ENCODE measurements around the gene KDM2B. TPM values are rescaled to one million over a fixed set of nuclear protein-coding genes. Genes with fewer than 3 reads are reported as not detected.

The KDM2B gene
- total and polyA plus RNA-seq, 10 of the 15 experiments (the other 5 are each of a cell fraction or from before 2014, with no cell fraction given): 13.6 to 124 (median 40.4) TPM

GRCh38 chr12:121379945-121380344, 200.9 kb downstream of the KDM2B start:
- RAD21 ChIA-PET (ENCODE audit: unreplicated experiment): no interaction called here
- Histone ChIP-seq H2AFZ (ENCODE audit: control insufficient read depth, low read depth, low read length) (no peak overlapping the region), H4K20me1 (ENCODE audit: control insufficient read depth, insufficient read depth) (no peaks in the 10 kb centered on the region), H3K4me2 (ENCODE audit: control insufficient read depth, insufficient read depth) (no peak overlapping the region), H3K27me3 (replicated peaks in 1 of 2; ENCODE audit: control insufficient read depth in 2 of 2, insufficient read depth in 2 of 2, low read length in 1 of 2) (no peaks in the 10 kb centered on the region), H3K79me2 (ENCODE audit: control insufficient read depth, insufficient read depth, low read length) (no peaks in the 10 kb centered on the region), H3K9ac (ENCODE audit: control insufficient read depth, insufficient read depth, low read length) (no peak overlapping the region), H3K9me3 (replicated peaks; ENCODE audit: control insufficient read depth, insufficient read depth, low read length) (no peaks in the 10 kb centered on the region), H3K36me3 (ENCODE audit: control insufficient read depth in 2 of 2, insufficient read depth in 2 of 2, low read length in 1 of 2) (no peaks in the 10 kb centered on the region), H3K27ac (ENCODE audit: control insufficient read depth, insufficient read depth) (no peak overlapping the region), H3K4me3 (no peak overlapping the region), H3K4me1 (ENCODE audit: control insufficient read depth, insufficient read depth, low read length) (no peaks in the 10 kb centered on the region)
- no peak for TF ChIP-seq SREBF2 (IDR thresholded peaks at IDR 0.05; ENCODE audit: low read length)
- no peak for TF ChIP-seq SMARCA5 (IDR thresholded peaks at IDR 0.05)
- no peak for TF ChIP-seq TCF12 (IDR thresholded peaks at IDR 0.05; ENCODE audit: low read depth, low read length)
- no peak for TF ChIP-seq NR2C1 (IDR thresholded peaks at IDR 0.05)
- TF ChIP-seq SMAD5 (IDR thresholded peaks at IDR 0.05; ENCODE audit: low read depth): no peak
- no peak for TF ChIP-seq JUND (IDR thresholded peaks at IDR 0.05; ENCODE audit: low read depth, low read length)
- no peak for TF ChIP-seq GATAD2B (conservative IDR thresholded peaks at IDR 0.05; ENCODE audit: low read depth)
- TF ChIP-seq ZBTB33 (IDR thresholded peaks at IDR 0.05): no peak
- ATAC-seq (no peak), DNase-seq (ENCODE audit: low read depth, low spot score) (no peak), FAIRE-seq (no peak)
- POLR2A ChIA-PET: interaction anchor here (0.7 kb wide), 1 partner anchor 10 kb away, joined by 6 read pairs; no protein-coding TSS in a partner anchor
- WGBS (ENCODE audit: insufficient coverage, insufficient replicate concordance, low lambda C conversion rate, missing lambda C conversion rate): 83% methylated on average over 10 of the region's 10 CpGs
- in situ Hi-C loops (cut with MboI) (no loop called here), intact Hi-C loops (cut with micrococcal nuclease; ENCODE audit: unreplicated experiment) (no loop called here)
- SMC1A ChIA-PET (ENCODE audit: uncharacterized antibody, unreplicated experiment): no interaction called here
- CTCF ChIA-PET: interaction anchor here (0.6 kb wide), 2 partner anchors 373 to 635 kb away, joined by 3 to 4 read pairs; no protein-coding TSS in a partner anchor
- no TSS peak for BruUV-seq (replicated peaks)

Small RNA genes lying within 50 kb of the gene (microRNA-seq; reads per million reads assigned to microRNA genes)
- gene MIR7107: not detected

Small RNA genes lying within 50 kb of the gene (small RNA-seq; reads per million reads assigned to genes)
- not detected for gene RNU6-1004P

Other genes with a start within 250 kb of the KDM2B start
- 166 and 180 TPM in 2 replicates for gene ANAPC5, start 228.6 kb downstream of the KDM2B start, total RNA-seq (2014; rRNA removed)
- 139 and 144 TPM in 2 replicates for gene ANAPC5, start 228.6 kb downstream of the KDM2B start, total RNA-seq (2014; rRNA removed; fragmentation: Illumina TruSeq; extraction: Trizol)
- 114 and 132 TPM in 2 replicates for gene ANAPC5, start 228.6 kb downstream of the KDM2B start, total RNA-seq (2021)
- gene ANAPC5, start 228.6 kb downstream of the KDM2B start, polyA plus RNA-seq (2011; rRNA removed): 205 and 226 TPM in 2 replicates
- gene ANAPC5, start 228.6 kb downstream of the KDM2B start, polyA plus RNA-seq (2014; fragmentation: Illumina TruSeq; extraction: Trizol): 167 and 199 TPM in 2 replicates
- 100 to 1,000 TPM; 102 to 142 TPM for gene ANAPC5, start 228.6 kb downstream of the KDM2B start, polyA plus RNA-seq (2014; fragmentation: Nextera tagmentation; extraction: Ambion mirVana)
- 165 TPM in 2 replicates for gene ANAPC5, start 228.6 kb downstream of the KDM2B start, polyA plus RNA-seq (2014; rRNA removed)
- gene ANAPC5, start 228.6 kb downstream of the KDM2B start, polyA plus RNA-seq (2016; fragmentation: Nextera tagmentation; extraction: Ambion mirVana): 100 to 1,000 TPM; 219 to 227 TPM
- gene RNF34, start 180.9 kb downstream of the KDM2B start, total RNA-seq (2014; rRNA removed): 199 and 205 TPM in 2 replicates
- gene RNF34, start 180.9 kb downstream of the KDM2B start, total RNA-seq (2014; rRNA removed; fragmentation: Illumina TruSeq; extraction: Trizol): 93.8 and 101 TPM in 2 replicates
- 80.6 and 88.1 TPM in 2 replicates for gene RNF34, start 180.9 kb downstream of the KDM2B start, total RNA-seq (2021)
- gene RNF34, start 180.9 kb downstream of the KDM2B start, polyA plus RNA-seq (2011; rRNA removed): 36.3 and 63.6 TPM in 2 replicates
- gene RNF34, start 180.9 kb downstream of the KDM2B start, polyA plus RNA-seq (2014; fragmentation: Illumina TruSeq; extraction: Trizol): 86.2 and 108 TPM in 2 replicates
- 100 to 1,000 TPM; 111 to 121 TPM for gene RNF34, start 180.9 kb downstream of the KDM2B start, polyA plus RNA-seq (2014; fragmentation: Nextera tagmentation; extraction: Ambion mirVana)
- gene RNF34, start 180.9 kb downstream of the KDM2B start, polyA plus RNA-seq (2014; rRNA removed): 119 and 162 TPM in 2 replicates
- gene RNF34, start 180.9 kb downstream of the KDM2B start, polyA plus RNA-seq (2016; fragmentation: Nextera tagmentation; extraction: Ambion mirVana): 100 to 1,000 TPM; 168 to 177 TPM
- 9.7 and 16.4 TPM in 2 replicates for gene ORAI1, start 45.5 kb upstream of the KDM2B start, total RNA-seq (2014; rRNA removed)
- 7.1 and 8.2 TPM in 2 replicates for gene ORAI1, start 45.5 kb upstream of the KDM2B start, total RNA-seq (2014; rRNA removed; fragmentation: Illumina TruSeq; extraction: Trizol)
- 31.0 and 32.2 TPM in 2 replicates for gene ORAI1, start 45.5 kb upstream of the KDM2B start, total RNA-seq (2021)
- 4.8 and 15.3 TPM in 2 replicates for gene ORAI1, start 45.5 kb upstream of the KDM2B start, polyA plus RNA-seq (2011; rRNA removed)
- 2.6 and 6.5 TPM in 2 replicates for gene ORAI1, start 45.5 kb upstream of the KDM2B start, polyA plus RNA-seq (2014; fragmentation: Illumina TruSeq; extraction: Trizol)
- 1 to 10 TPM; 5.5 to 6.1 TPM for gene ORAI1, start 45.5 kb upstream of the KDM2B start, polyA plus RNA-seq (2014; fragmentation: Nextera tagmentation; extraction: Ambion mirVana)
- gene ORAI1, start 45.5 kb upstream of the KDM2B start, polyA plus RNA-seq (2014; rRNA removed): 33.1 and 39.2 TPM in 2 replicates
- gene ORAI1, start 45.5 kb upstream of the KDM2B start, polyA plus RNA-seq (2016; fragmentation: Nextera tagmentation; extraction: Ambion mirVana): 10 to 100 TPM in 1 of 2 experiments, 1 to 10 TPM in 1; 7.7 to 25.1 TPM
- gene MORN3, start 88.6 kb upstream of the KDM2B start, total RNA-seq (2014; rRNA removed): 0.11 and 0.17 TPM in 2 replicates
- 0.13 and 0.28 TPM in 2 replicates for gene MORN3, start 88.6 kb upstream of the KDM2B start, total RNA-seq (2014; rRNA removed; fragmentation: Illumina TruSeq; extraction: Trizol)
- gene MORN3, start 88.6 kb upstream of the KDM2B start, total RNA-seq (2021): 0.15 and 0.19 TPM in 2 replicates
- 0.34 and 0.37 TPM in 2 replicates for gene MORN3, start 88.6 kb upstream of the KDM2B start, polyA plus RNA-seq (2011; rRNA removed)
- 0.11 and 0.18 TPM in 2 replicates for gene MORN3, start 88.6 kb upstream of the KDM2B start, polyA plus RNA-seq (2014; fragmentation: Illumina TruSeq; extraction: Trizol)
- under 1 TPM; 0.24 to 0.31 TPM for gene MORN3, start 88.6 kb upstream of the KDM2B start, polyA plus RNA-seq (2014; fragmentation: Nextera tagmentation; extraction: Ambion mirVana)
- gene MORN3, start 88.6 kb upstream of the KDM2B start, polyA plus RNA-seq (2014; rRNA removed): 0.08 and 0.11 TPM in 2 replicates
- under 1 TPM; 0.14 to 0.16 TPM for gene MORN3, start 88.6 kb upstream of the KDM2B start, polyA plus RNA-seq (2016; fragmentation: Nextera tagmentation; extraction: Ambion mirVana)
- 5.8 and 6.1 TPM in 2 replicates for gene TMEM120B, start 131.7 kb upstream of the KDM2B start, total RNA-seq (2014; rRNA removed)
- gene TMEM120B, start 131.7 kb upstream of the KDM2B start, total RNA-seq (2014; rRNA removed; fragmentation: Illumina TruSeq; extraction: Trizol): 3.8 and 4.0 TPM in 2 replicates
- gene TMEM120B, start 131.7 kb upstream of the KDM2B start, total RNA-seq (2021): 9.3 and 10.4 TPM in 2 replicates
- gene TMEM120B, start 131.7 kb upstream of the KDM2B start, polyA plus RNA-seq (2011; rRNA removed): 4.1 and 6.6 TPM in 2 replicates
- 3.8 and 4.2 TPM in 2 replicates for gene TMEM120B, start 131.7 kb upstream of the KDM2B start, polyA plus RNA-seq (2014; fragmentation: Illumina TruSeq; extraction: Trizol)
- 10 to 100 TPM; 11.3 to 26.2 TPM for gene TMEM120B, start 131.7 kb upstream of the KDM2B start, polyA plus RNA-seq (2014; fragmentation: Nextera tagmentation; extraction: Ambion mirVana)
- 11.4 and 13.7 TPM in 2 replicates for gene TMEM120B, start 131.7 kb upstream of the KDM2B start, polyA plus RNA-seq (2014; rRNA removed)
- 10 to 100 TPM in 1 of 2 experiments, 1 to 10 TPM in 1; 8.3 to 10.1 TPM for gene TMEM120B, start 131.7 kb upstream of the KDM2B start, polyA plus RNA-seq (2016; fragmentation: Nextera tagmentation; extraction: Ambion mirVana)
- gene RHOF, start 212.7 kb upstream of the KDM2B start, total RNA-seq (2014; rRNA removed): 58.0 and 58.8 TPM in 2 replicates
- 32.8 and 32.9 TPM in 2 replicates for gene RHOF, start 212.7 kb upstream of the KDM2B start, total RNA-seq (2014; rRNA removed; fragmentation: Illumina TruSeq; extraction: Trizol)
- gene RHOF, start 212.7 kb upstream of the KDM2B start, total RNA-seq (2021): 72.8 and 78.7 TPM in 2 replicates
- 25.4 and 40.8 TPM in 2 replicates for gene RHOF, start 212.7 kb upstream of the KDM2B start, polyA plus RNA-seq (2011; rRNA removed)
- gene RHOF, start 212.7 kb upstream of the KDM2B start, polyA plus RNA-seq (2014; fragmentation: Illumina TruSeq; extraction: Trizol): 28.5 and 36.5 TPM in 2 replicates
- 1 to 10 TPM; 6.1 to 6.4 TPM for gene RHOF, start 212.7 kb upstream of the KDM2B start, polyA plus RNA-seq (2014; fragmentation: Nextera tagmentation; extraction: Ambion mirVana)
- gene RHOF, start 212.7 kb upstream of the KDM2B start, polyA plus RNA-seq (2014; rRNA removed): 66.1 and 75.8 TPM in 2 replicates
- gene RHOF, start 212.7 kb upstream of the KDM2B start, polyA plus RNA-seq (2016; fragmentation: Nextera tagmentation; extraction: Ambion mirVana): 10 to 100 TPM; 38.9 to 40.5 TPM
- 1.8 and 2.1 TPM in 2 replicates for gene SETD1B, start 223.0 kb upstream of the KDM2B start, total RNA-seq (2014; rRNA removed)
- gene SETD1B, start 223.0 kb upstream of the KDM2B start, total RNA-seq (2014; rRNA removed; fragmentation: Illumina TruSeq; extraction: Trizol): 1.3 TPM in 2 replicates
- 15.5 and 17.3 TPM in 2 replicates for gene SETD1B, start 223.0 kb upstream of the KDM2B start, total RNA-seq (2021)
- gene SETD1B, start 223.0 kb upstream of the KDM2B start, polyA plus RNA-seq (2011; rRNA removed): 0.27 and 0.50 TPM in 2 replicates
- 1.7 and 3.6 TPM in 2 replicates for gene SETD1B, start 223.0 kb upstream of the KDM2B start, polyA plus RNA-seq (2014; fragmentation: Illumina TruSeq; extraction: Trizol)
- 1 to 10 TPM in 1 of 2 experiments, under 1 TPM in 1; 0.53 to 1.7 TPM for gene SETD1B, start 223.0 kb upstream of the KDM2B start, polyA plus RNA-seq (2014; fragmentation: Nextera tagmentation; extraction: Ambion mirVana)
- 4.9 and 7.5 TPM in 2 replicates for gene SETD1B, start 223.0 kb upstream of the KDM2B start, polyA plus RNA-seq (2014; rRNA removed)
- gene SETD1B, start 223.0 kb upstream of the KDM2B start, polyA plus RNA-seq (2016; fragmentation: Nextera tagmentation; extraction: Ambion mirVana): 1 to 10 TPM; 1.2 to 1.5 TPM

Data from GM12878 (cell line).